ENCODE measurements around the gene GFER. TPM values are rescaled to one million over a fixed set of nuclear protein-coding genes. Genes with fewer than 3 reads are reported as not detected.

GFER gene
- total and polyA plus RNA-seq, 3 donors from 2014 or later = 25.7 to 40.0 (median 25.8) TPM

DNA sequence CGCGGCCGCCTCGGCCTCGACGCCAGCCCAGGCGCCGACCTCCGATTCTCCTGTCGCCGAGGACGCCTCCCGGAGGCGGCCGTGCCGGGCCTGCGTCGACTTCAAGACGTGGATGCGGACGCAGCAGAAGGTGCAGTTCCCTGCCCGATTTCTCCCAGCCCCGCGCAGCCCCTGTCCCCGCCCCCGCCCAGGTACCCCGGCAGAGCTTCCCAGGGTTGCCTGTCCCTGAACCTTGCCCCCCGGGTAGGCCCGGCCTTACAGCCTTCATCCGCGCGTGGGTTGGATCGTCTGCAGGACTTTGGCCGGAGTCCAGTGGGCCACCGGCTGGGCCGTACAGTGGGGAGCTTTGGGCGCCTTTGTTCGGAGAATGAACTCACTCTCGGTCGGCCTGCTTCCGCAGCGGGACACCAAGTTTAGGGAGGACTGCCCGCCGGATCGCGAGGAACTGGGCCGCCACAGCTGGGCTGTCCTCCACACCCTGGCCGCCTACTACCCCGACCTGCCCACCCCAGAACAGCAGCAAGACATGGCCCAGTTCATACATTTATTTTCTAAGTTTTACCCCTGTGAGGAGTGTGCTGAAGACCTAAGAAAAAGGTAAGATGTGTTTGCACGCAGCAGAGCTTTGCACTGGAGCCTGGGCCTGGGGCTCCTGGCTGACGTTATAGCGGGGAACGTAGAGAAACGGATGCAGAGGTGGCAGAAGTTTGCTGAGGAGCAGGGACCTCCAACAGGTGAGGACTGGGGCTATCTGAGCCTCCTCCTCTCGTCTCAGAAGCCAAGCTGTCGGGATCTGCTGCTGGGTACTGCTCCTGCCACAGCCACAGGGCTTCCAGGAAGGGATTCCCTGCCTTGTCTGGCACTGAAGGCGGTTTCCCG, 593 bp downstream of the GFER start:
- no peak for DNase-seq
- Histone ChIP-seq H3K36me3 (ENCODE audit: low read depth, missing control alignments) (no peaks in the 10 kb centered on the region), H3K4me3 (peak overlapping the region; percentile 77 to 79), H3K27me3 (no peaks in the 10 kb centered on the region), H3K4me1 (peaks cover 15% of the 10 kb centered on the region), H3K27ac (peak overlapping the region in 1 of 2 donors; percentile 64), H3K9me3 (no peaks in the 10 kb centered on the region)
- TF ChIP-seq CTCF (IDR thresholded peaks at IDR 0.05) (no peak), POLR2A (IDR thresholded peaks at IDR 0.05) (no peak)
- 7 to 17% methylated on average over 32 to 58 of the region's 58 CpGs for WGBS, 2 donors
- intact Hi-C loops (cut with DNase I; ENCODE audit: low total_unique reads) = no loop called here

DNA sequence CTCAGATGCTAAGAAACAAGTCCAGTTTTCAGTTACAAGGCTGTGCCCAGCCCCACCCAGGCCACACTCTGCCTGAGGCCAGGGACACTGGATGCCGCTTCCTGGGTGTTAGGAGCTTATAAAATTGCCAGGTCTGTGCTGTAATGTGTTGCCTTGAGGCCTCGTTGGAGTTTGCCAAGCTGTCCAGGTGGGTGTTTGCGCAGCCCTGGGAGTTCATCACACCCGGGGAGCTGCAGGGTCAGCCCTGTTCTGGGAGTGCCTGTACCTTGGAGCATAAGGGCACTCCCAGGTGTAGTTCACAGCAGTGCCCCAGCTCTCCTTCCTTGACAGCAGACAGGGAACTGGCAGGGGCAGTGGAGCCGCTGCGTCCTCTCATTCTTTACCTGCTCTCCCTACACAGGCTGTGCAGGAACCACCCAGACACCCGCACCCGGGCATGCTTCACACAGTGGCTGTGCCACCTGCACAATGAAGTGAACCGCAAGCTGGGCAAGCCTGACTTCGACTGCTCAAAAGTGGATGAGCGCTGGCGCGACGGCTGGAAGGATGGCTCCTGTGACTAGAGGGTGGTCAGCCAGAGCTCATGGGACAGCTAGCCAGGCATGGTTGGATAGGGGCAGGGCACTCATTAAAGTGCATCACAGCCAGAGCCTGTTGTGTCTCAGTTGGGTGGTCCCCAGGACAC, 1.6 kb downstream of the GFER start:
- no peaks in the 10 kb centered on the region for H3K9me3 ChIP-seq
- no peak overlapping the region for H3K27ac ChIP-seq
- no peak for TF ChIP-seq POLR2A (IDR thresholded peaks at IDR 0.05)
- no peak for TF ChIP-seq CTCF (IDR thresholded peaks at IDR 0.05)
- H3K27me3 ChIP-seq = no peaks in the 10 kb centered on the region
- H3K4me1 ChIP-seq = peaks cover 19% of the 10 kb centered on the region
- 89 to 93% methylated on average over 5 to 14 of the region's 14 CpGs for WGBS, 2 donors
- H3K36me3 ChIP-seq (ENCODE audit: low read depth, missing control alignments) = no peaks in the 10 kb centered on the region
- no peak overlapping the region for H3K4me3 ChIP-seq
- DNase-seq = no peak
- intact Hi-C loops (cut with DNase I; ENCODE audit: low total_unique reads) = no loop called here

DNA sequence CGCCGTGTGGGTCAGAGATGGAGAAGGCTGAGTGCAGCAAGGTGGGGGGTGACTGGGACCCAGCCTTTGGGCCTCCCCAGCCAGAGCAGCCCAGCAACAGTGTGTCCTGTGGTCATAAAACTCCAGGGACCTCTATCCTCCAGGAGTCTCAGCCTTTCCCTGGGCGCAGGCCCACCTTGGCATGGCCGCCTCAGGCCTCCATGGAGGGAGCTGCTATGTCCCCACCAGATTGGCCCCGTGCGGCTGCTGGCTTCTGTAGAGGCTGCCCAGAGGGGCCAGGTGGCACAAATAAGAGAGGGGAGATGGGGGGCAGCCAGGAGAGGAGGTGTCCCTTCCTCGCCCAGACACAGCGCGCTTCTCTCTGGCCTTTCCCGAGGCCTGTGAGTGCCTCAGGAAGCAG, 3.2 kb downstream of the GFER start:
- TF ChIP-seq POLR2A (IDR thresholded peaks at IDR 0.05) (no peak), CTCF (IDR thresholded peaks at IDR 0.05) (no peak)
- no peak for DNase-seq
- intact Hi-C loops (cut with DNase I; ENCODE audit: low total_unique reads) = no loop called here
- H3K4me1 ChIP-seq = peaks cover 24% of the 10 kb centered on the region
- H3K4me3 ChIP-seq = no peak overlapping the region
- WGBS, 2 donors = 86% methylated on average over 10 of the region's 10 CpGs
- H3K27me3 ChIP-seq = no peaks in the 10 kb centered on the region
- no peaks in the 10 kb centered on the region for H3K36me3 ChIP-seq (ENCODE audit: low read depth, missing control alignments)
- H3K9me3 ChIP-seq = no peaks in the 10 kb centered on the region
- H3K27ac ChIP-seq = no peak overlapping the region

DNA sequence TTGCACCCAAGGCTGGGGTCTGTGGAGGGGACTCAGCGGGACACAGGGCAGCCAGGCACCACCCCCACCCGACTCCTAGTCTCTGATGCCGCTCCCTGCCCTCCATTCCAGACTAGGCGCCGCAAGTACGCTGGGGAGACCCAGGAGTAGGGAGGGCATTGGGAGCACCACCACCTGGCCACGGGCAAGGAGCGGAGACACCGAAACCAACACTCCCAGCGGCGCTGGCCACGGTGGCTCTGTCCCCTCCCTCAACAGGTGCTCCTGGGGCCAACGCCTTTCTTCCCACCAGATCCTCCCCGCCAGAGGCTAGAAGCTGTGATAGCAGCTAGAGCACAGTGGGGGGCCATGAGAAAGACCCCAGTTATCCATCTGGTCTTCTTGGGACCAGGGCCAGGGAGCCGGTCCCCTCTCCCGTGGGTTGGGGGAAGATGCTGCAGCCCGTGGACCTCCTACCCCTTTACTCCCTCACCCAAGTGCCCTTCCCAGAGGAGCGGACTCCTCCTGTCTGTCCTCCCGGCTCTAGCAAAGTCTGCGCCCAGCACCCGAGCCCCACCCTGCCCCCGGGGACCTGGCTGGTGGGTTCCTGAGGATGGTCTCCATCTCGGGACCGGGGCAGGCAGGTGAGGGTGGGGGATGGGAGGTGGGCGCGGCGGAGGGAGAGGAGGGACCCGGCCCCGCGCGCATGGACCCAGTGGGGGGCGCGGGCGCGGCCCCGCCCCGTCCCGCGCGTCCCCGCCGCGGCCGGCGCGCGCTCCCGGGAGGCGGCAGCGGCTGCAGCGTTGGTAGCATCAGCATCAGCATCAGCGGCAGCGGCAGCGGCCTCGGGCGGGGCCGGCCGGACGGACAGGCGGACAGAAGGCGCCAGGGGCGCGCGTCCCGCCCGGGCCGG, 5.5 kb downstream of the GFER start, which contains the start of gene SYNGR3:
SYNGR3 (plus strand) TSS at position 762 of the 892 bp plus-strand sequence. CDS start 133 bp downstream, outside the sequence.
- TF ChIP-seq CTCF (IDR thresholded peaks at IDR 0.05) = no peak
- TF ChIP-seq POLR2A (IDR thresholded peaks at IDR 0.05) = no peak
- Histone ChIP-seq H3K4me1 (peaks cover 22% of the 10 kb centered on the region), H3K36me3 (ENCODE audit: low read depth, missing control alignments) (no peaks in the 10 kb centered on the region), H3K9me3 (no peaks in the 10 kb centered on the region), H3K27me3 (no peaks in the 10 kb centered on the region), H3K4me3 (peak within 1 kb of the TSS; percentile 26 to 52), H3K27ac (no peak within 1 kb of the TSS)
- intact Hi-C loops (cut with DNase I; ENCODE audit: low total_unique reads) = no loop called here
- DNase-seq = no peak
- 0 to 10% methylated on average over 7 to 53 of the region's 67 CpGs for WGBS, 2 donors

Measured in testis (tissue), 3 donors.